Fibroblast of lung (primary cell): ENCODE results near the gene NT5DC4. TPM values are rescaled to one million over a fixed set of nuclear protein-coding genes. Genes with fewer than 3 reads are reported as not detected.

ENCODE experiments used
- DNase-seq, 2 donors: peaks; one replicate each; pipeline versions ENCODE4 v3.0.0 to v3.0.0-alpha.2; 2010; ENCODE audit warnings: low read depth in 2 of 2
- H2AFZ ChIP-seq: 2 replicates; pipeline ENCODE4 v1.5.1; 2012; ENCODE audit warnings: low read length, control low read depth, inconsistent platforms
- H3K27ac ChIP-seq: 2 replicates; pipeline ENCODE4 v1.5.1; 2011; ENCODE audit warnings: low read length, control low read depth; ENCODE audit not compliant: insufficient read depth
- H3K27me3 ChIP-seq: 2 replicates; pipeline ENCODE4 v1.5.1; 2011; ENCODE audit warnings: mild to moderate bottlenecking, low read length; ENCODE audit not compliant: control insufficient read depth, insufficient read depth
- H3K36me3 ChIP-seq: 2 replicates; pipeline ENCODE4 v1.5.1; 2011; ENCODE audit warnings: low read length; ENCODE audit not compliant: control insufficient read depth, insufficient read depth
- H3K4me1 ChIP-seq: 2 replicates; pipeline ENCODE4 v1.5.1; 2011; ENCODE audit warnings: low read length; ENCODE audit not compliant: control insufficient read depth, insufficient read depth; ENCODE audit errors: extremely low read depth
- H3K4me2 ChIP-seq: 2 replicates; pipeline ENCODE4 v1.5.1; 2011; ENCODE audit warnings: low read length, control low read depth; ENCODE audit not compliant: insufficient read depth; ENCODE audit errors: extremely low read depth
- H3K4me3 ChIP-seq, 4 experiments: fragments of 200-600 bp in 1 of 4; sonication (generic) in 1 of 4; replicated peaks in 1 of 4; 2 replicates each; pipeline ENCODE4 v1.5.1; 2011 to 2016; ENCODE audit warnings: low read length in 4 of 4, low read depth in 3 of 4, mild to moderate bottlenecking in 3 of 4, control low read depth in 2 of 4, inconsistent platforms in 1 of 4, mixed read lengths in 1 of 4; ENCODE audit not compliant: insufficient read depth in 1 of 4; ENCODE audit errors: control extremely low read depth in 1 of 4
- H3K79me2 ChIP-seq: 2 replicates; pipeline ENCODE4 v1.5.1; 2012; ENCODE audit warnings: mild to moderate bottlenecking, low read length, inconsistent platforms; ENCODE audit not compliant: control insufficient read depth, insufficient read depth
- H3K9ac ChIP-seq: 2 replicates; pipeline ENCODE4 v1.5.1; 2011; ENCODE audit warnings: mild to moderate bottlenecking, low read length, control low read depth; ENCODE audit not compliant: insufficient read depth
- H3K9me3 ChIP-seq: 2 replicates; pipeline ENCODE4 v1.5.1; 2012; ENCODE audit warnings: low read depth, low read length; ENCODE audit not compliant: control insufficient read depth, insufficient read depth
- H4K20me1 ChIP-seq: 2 replicates; pipeline ENCODE4 v1.5.1; 2011; ENCODE audit warnings: low read length; ENCODE audit not compliant: control insufficient read depth, insufficient read depth; ENCODE audit errors: extremely low read depth
- EZH2 ChIP-seq: IDR thresholded peaks from 2 replicates; pipeline ENCODE4 v1.5.1; 2012; ENCODE audit warnings: low read length, control low read depth, mild to moderate bottlenecking; ENCODE audit errors: missing control alignments
- polyA plus RNA-seq, 2 donors: library from polyadenylated mRNA; depleted of rRNA in 1 of 2; stranded (reverse) in 1 of 2; unstranded in 1 of 2; fragments of >200 nt; gene quantifications; 2 replicates each; pipeline ENCODE4 v1.2.1, GENCODE V29; 2011 to 2012; ENCODE audit warnings: missing spikeins in 1 of 2
- total RNA-seq: library from RNA; depleted of rRNA; stranded (reverse); fragments of >200 nt; gene quantifications from 2 replicates; pipeline ENCODE4 v1.2.1, GENCODE V29; 2014
- TF ChIP-seq, protein P1 (sequence below), 2 donors: IDR thresholded peaks in 1 of 2; conservative IDR thresholded peaks in 1 of 2; 1 replicate in 1 of 2; 2 replicates in 1 of 2; pipeline ENCODE4 v1.5.1; 2011 to 2012; ENCODE audit warnings: low read length in 2 of 2, control low read depth in 1 of 2, inconsistent platforms in 1 of 2, low read depth in 1 of 2, mild to moderate bottlenecking in 1 of 2

NT5DC4 gene
- total and polyA plus RNA-seq, 2 donors (not counting 1 experiment from before 2014, with no cell fraction given), result not detected

DNA sequence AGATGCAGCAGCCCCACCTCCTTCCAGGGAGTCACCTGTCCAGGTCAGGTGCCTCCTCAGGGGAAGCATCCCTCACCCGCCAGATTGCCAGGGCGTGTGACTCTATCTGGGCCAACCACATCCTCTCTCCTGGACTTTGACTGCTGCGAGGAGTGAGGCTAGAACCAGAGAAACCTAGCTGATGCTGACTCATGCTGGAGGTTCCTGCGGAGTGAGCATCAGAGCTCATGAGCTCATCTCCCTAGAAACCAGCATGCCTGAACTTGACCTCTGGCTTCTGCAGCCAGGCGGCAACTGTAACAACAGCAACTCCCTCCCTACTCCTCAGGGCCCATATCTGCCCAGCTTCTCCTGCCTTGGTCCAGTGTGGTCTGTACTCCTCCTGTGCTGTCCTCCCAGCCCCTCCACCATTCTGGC is 28.3 kb upstream of the NT5DC4 start:
- H3K36me3 ChIP-seq, result no peaks in the 10 kb centered on the region
- H4K20me1 ChIP-seq, result no peaks in the 10 kb centered on the region
- H3K4me3 ChIP-seq, result peak overlapping the region in 1 of 4 experiments; percentile 17
- H2AFZ ChIP-seq, result peak overlapping the region; percentile 61
- H3K4me1 ChIP-seq, result peaks cover 17% of the 10 kb centered on the region
- TF ChIP-seq, protein P1, sequence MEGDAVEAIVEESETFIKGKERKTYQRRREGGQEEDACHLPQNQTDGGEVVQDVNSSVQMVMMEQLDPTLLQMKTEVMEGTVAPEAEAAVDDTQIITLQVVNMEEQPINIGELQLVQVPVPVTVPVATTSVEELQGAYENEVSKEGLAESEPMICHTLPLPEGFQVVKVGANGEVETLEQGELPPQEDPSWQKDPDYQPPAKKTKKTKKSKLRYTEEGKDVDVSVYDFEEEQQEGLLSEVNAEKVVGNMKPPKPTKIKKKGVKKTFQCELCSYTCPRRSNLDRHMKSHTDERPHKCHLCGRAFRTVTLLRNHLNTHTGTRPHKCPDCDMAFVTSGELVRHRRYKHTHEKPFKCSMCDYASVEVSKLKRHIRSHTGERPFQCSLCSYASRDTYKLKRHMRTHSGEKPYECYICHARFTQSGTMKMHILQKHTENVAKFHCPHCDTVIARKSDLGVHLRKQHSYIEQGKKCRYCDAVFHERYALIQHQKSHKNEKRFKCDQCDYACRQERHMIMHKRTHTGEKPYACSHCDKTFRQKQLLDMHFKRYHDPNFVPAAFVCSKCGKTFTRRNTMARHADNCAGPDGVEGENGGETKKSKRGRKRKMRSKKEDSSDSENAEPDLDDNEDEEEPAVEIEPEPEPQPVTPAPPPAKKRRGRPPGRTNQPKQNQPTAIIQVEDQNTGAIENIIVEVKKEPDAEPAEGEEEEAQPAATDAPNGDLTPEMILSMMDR (conservative IDR thresholded peaks at IDR 0.05 in 1 of 2, IDR thresholded peaks at IDR 0.05 in 1 of 2; ENCODE audit: low read depth in 1 of 2, low read length in 2 of 2), result no peak
- no peak for TF ChIP-seq EZH2
- peak overlapping the region; percentile 98 for H3K27ac ChIP-seq
- H3K79me2 ChIP-seq, result no peaks in the 10 kb centered on the region
- DNase-seq, result peak; percentile 93 to 94
- H3K9ac ChIP-seq, result peak overlapping the region; percentile 57
- no peaks in the 10 kb centered on the region for H3K9me3 ChIP-seq
- no peaks in the 10 kb centered on the region for H3K27me3 ChIP-seq
- H3K4me2 ChIP-seq, result peak overlapping the region; percentile 56

DNA sequence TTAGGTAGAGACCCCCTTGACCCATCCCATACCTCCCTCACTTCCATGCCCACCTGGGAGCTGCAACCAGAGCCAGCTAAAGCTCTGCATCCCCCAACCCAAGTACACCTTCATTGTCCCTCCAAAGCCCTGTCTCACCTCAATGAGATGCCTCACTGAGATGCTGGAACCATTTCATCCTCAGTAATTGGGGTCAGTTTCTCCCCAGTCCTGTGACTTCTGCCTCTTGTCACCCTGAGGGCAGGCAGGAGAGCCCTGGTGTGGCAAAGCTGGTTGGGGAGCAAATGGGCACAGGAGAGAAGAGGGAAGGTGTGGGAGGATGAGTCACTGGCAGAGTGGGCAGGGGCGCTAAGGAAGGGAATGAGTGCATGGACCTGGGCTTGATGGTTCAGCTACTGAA is 27.9 kb upstream of the NT5DC4 start:
- Histone ChIP-seq H3K4me1 (peaks cover 17% of the 10 kb centered on the region), H2AFZ (peak overlapping the region; percentile 61), H3K36me3 (no peaks in the 10 kb centered on the region), H3K4me2 (peak overlapping the region; percentile 56), H3K4me3 (peak overlapping the region in 1 of 4 experiments; percentile 17), H3K79me2 (no peaks in the 10 kb centered on the region), H3K9me3 (no peaks in the 10 kb centered on the region), H3K27ac (peak overlapping the region; percentile 98), H3K9ac (peak overlapping the region; percentile 57), H3K27me3 (no peaks in the 10 kb centered on the region), H4K20me1 (no peaks in the 10 kb centered on the region)
- no peak for TF ChIP-seq EZH2
- TF ChIP-seq, protein P1 (conservative IDR thresholded peaks at IDR 0.05 in 1 of 2, IDR thresholded peaks at IDR 0.05 in 1 of 2; ENCODE audit: low read depth in 1 of 2, low read length in 2 of 2), result no peak
- DNase-seq, result peak in 1 of 2 donors; percentile 24

DNA sequence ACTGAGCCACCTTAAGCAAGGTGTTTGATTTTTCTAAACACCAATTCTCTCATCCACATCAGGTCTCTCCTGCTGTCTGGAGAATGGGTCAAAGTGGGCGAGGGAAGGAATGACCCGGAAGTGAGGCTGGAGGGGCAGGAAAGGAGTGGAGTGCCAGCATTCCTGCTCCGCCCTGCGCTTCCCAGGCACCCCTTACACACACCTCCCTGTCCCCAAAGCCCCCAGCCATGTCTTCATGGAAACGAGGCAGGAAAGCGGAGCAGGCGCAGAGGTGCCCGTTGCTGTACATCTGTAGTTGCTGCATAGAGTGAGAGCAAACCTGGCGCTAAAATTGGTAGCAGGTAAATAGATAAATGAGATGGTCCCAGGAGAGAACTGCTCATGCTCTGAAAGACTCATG is 27.2 kb upstream of the NT5DC4 start:
- no peak for TF ChIP-seq EZH2
- TF ChIP-seq, protein P1 (conservative IDR thresholded peaks at IDR 0.05 in 1 of 2, IDR thresholded peaks at IDR 0.05 in 1 of 2; ENCODE audit: low read depth in 1 of 2, low read length in 2 of 2), result no peak
- peak overlapping the region; percentile 98 for H3K27ac ChIP-seq
- H3K9me3 ChIP-seq, result no peaks in the 10 kb centered on the region
- no peak overlapping the region for H3K9ac ChIP-seq
- peaks cover 17% of the 10 kb centered on the region for H3K4me1 ChIP-seq
- no peak overlapping the region for H2AFZ ChIP-seq
- no peaks in the 10 kb centered on the region for H4K20me1 ChIP-seq
- H3K4me3 ChIP-seq, result no peak overlapping the region
- no peak for DNase-seq
- H3K36me3 ChIP-seq, result no peaks in the 10 kb centered on the region
- no peaks in the 10 kb centered on the region for H3K27me3 ChIP-seq
- no peak overlapping the region for H3K4me2 ChIP-seq
- no peaks in the 10 kb centered on the region for H3K79me2 ChIP-seq
